ENCODE results near the gene CCDC85C.
A peak's percentile ranks its signal among the peaks of the same experiment; 100 is the strongest.

CCDC85C gene

GRCh38 chr14:99566009-99566389, 38.0 kb downstream of the CCDC85C start:
- DNase-seq = no peak
- intact Hi-C loops (cut with DNase I) = no loop called here

- DNase-seq = no peak
- intact Hi-C loops (cut with DNase I) = no loop called here
Observed at GRCh38 chr14:99565383-99565782, 38.6 kb downstream of the CCDC85C start.

GRCh38 chr14:99564926-99565259, 39.1 kb downstream of the CCDC85C start:
- DNase-seq = no peak
- intact Hi-C loops (cut with DNase I) = loop anchor here (5.0 kb wide), 1 partner anchor 37 kb away; the partner anchor contains the start of gene CCDC85C

- peak in 9 of 42 donors; percentile 24 to 65 (median 53) for DNase-seq
- intact Hi-C loops (cut with DNase I) = loop anchor here (5.0 kb wide), 1 partner anchor 38 kb away; the partner anchor contains the start of gene CCDC85C
Observed at GRCh38 chr14:99564256-99564925, 39.6 kb downstream of the CCDC85C start.

- intact Hi-C loops (cut with DNase I) = loop anchor here (5.0 kb wide), 1 partner anchor 39 kb away; the partner anchor contains the start of gene CCDC85C
Observed at GRCh38 chr14:99563749-99564129, 40.3 kb downstream of the CCDC85C start.

GRCh38 chr14:99562856-99563748, 40.9 kb downstream of the CCDC85C start:
- intact Hi-C loops (cut with DNase I) = loop anchor here (5.0 kb wide), 1 partner anchor 39 kb away; the partner anchor contains the start of gene CCDC85C
- peak; percentile 45 to 90 (median 78) for DNase-seq

More at GRCh38 chr14:99563749-99564129, 40.3 kb downstream of the CCDC85C start:
- DNase-seq = no peak

GRCh38 chr14:99561864-99562263, 42.1 kb downstream of the CCDC85C start:
- intact Hi-C loops (cut with DNase I) = loop anchor here (5.0 kb wide), 1 partner anchor 40 kb away; the partner anchor contains the start of gene CCDC85C

GRCh38 chr14:99560922-99561683, 42.9 kb downstream of the CCDC85C start:
- peak in 6 of 42 donors; percentile 18 to 58 (median 43) for DNase-seq
- intact Hi-C loops (cut with DNase I) = loop anchor here (5.0 kb wide), 1 partner anchor 41 kb away; the partner anchor contains the start of gene CCDC85C

More at GRCh38 chr14:99561864-99562263, 42.1 kb downstream of the CCDC85C start:
- no peak for DNase-seq

- no peak for DNase-seq
- intact Hi-C loops (cut with DNase I) = loop anchor here (5.0 kb wide), 1 partner anchor 42 kb away; the partner anchor contains the start of gene CCDC85C
Observed at GRCh38 chr14:99560403-99560802, 43.6 kb downstream of the CCDC85C start.

- intact Hi-C loops (cut with DNase I) = no loop called here
- no peak for DNase-seq
Observed at GRCh38 chr14:99559286-99559990, 44.6 kb downstream of the CCDC85C start.

- no peak for DNase-seq
- intact Hi-C loops (cut with DNase I) = no loop called here
Observed at GRCh38 chr14:99556134-99556791, 47.7 kb downstream of the CCDC85C start.

GRCh38 chr14:99554757-99555531, 49.1 kb downstream of the CCDC85C start:
- DNase-seq = no peak

GRCh38 chr14:99554184-99554583, 49.8 kb downstream of the CCDC85C start:
- intact Hi-C loops (cut with DNase I) = no loop called here
- peak in 21 of 42 donors; percentile 14 to 76 (median 54) for DNase-seq

More at GRCh38 chr14:99554757-99555531, 49.1 kb downstream of the CCDC85C start:
- intact Hi-C loops (cut with DNase I) = no loop called here

- intact Hi-C loops (cut with DNase I) = no loop called here
- DNase-seq = no peak
Observed at GRCh38 chr14:99552572-99553216, 51.3 kb downstream of the CCDC85C start.

- intact Hi-C loops (cut with DNase I) = no loop called here
- no peak for DNase-seq
Observed at GRCh38 chr14:99552021-99552553, 51.9 kb downstream of the CCDC85C start.

Data from head of caudate nucleus (tissue), 42 donors.